ENCODE measurements around the gene CCDC80. TPM values are rescaled to one million over a fixed set of nuclear protein-coding genes. Genes with fewer than 3 reads are reported as not detected.

CCDC80 gene
- total RNA-seq, 3 donors from 2014 or later (not counting 1 experiment from before 2014, with no cell fraction given): 0.08 TPM; not detected in 2

DNA sequence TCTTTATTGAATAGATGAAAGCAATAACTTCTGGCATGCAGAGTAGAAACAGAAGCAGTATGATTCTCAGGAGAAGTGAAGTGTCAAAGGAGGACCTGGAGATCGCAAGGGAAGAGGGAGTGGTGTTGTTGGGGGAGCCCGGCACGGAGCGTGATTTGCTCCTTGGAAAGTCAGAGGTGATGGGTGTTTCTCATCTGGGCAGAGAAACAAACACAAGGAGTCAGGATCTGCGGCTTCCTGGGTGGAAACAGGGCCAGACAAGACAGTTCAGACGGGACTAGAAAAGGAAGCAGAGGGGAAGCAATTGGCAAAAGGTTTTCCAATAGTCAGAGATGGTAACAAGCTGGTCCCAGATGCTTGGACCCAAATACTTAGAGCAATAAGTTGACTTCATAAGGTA lies 34.4 kb upstream of the CCDC80 start:
- Mint-ChIP-seq H3K27ac (peak overlapping the region; percentile 88 to 97), H3K4me3 (no peak overlapping the region), H3K27me3 (ENCODE audit: low read depth in 2 of 2) (no peaks in the 10 kb centered on the region), H3K4me1 (peaks cover 65 to 76% of the 10 kb centered on the region in 2 donors), H3K36me3 (no peaks in the 10 kb centered on the region), H3K9me3 (no peaks in the 10 kb centered on the region)
- DNase-seq (no peak), ATAC-seq (no peak)
- WGBS (ENCODE audit: insufficient coverage): 83% methylated on average over 6 of the region's 6 CpGs
- no peak overlapping the region for H3K27ac ChIP-seq (ENCODE audit: low read length)
- no peak overlapping the region for H3K4me3 ChIP-seq (ENCODE audit: low read length)
- H3K27me3 ChIP-seq (ENCODE audit: control insufficient read depth, insufficient read depth, low read length): no peaks in the 10 kb centered on the region
- peaks cover 49% of the 10 kb centered on the region for H3K4me1 ChIP-seq (ENCODE audit: control insufficient read depth, insufficient read depth, low read length)
- no peaks in the 10 kb centered on the region for H3K9me3 ChIP-seq (ENCODE audit: control insufficient read depth, insufficient read depth, low read length)
- H3K36me3 ChIP-seq (ENCODE audit: control insufficient read depth, insufficient read depth, low read length): no peaks in the 10 kb centered on the region
- TF ChIP-seq, protein P1, sequence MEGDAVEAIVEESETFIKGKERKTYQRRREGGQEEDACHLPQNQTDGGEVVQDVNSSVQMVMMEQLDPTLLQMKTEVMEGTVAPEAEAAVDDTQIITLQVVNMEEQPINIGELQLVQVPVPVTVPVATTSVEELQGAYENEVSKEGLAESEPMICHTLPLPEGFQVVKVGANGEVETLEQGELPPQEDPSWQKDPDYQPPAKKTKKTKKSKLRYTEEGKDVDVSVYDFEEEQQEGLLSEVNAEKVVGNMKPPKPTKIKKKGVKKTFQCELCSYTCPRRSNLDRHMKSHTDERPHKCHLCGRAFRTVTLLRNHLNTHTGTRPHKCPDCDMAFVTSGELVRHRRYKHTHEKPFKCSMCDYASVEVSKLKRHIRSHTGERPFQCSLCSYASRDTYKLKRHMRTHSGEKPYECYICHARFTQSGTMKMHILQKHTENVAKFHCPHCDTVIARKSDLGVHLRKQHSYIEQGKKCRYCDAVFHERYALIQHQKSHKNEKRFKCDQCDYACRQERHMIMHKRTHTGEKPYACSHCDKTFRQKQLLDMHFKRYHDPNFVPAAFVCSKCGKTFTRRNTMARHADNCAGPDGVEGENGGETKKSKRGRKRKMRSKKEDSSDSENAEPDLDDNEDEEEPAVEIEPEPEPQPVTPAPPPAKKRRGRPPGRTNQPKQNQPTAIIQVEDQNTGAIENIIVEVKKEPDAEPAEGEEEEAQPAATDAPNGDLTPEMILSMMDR (IDR thresholded peaks at IDR 0.05): no peak
- intact Hi-C loops (cut with micrococcal nuclease): no loop called here

DNA sequence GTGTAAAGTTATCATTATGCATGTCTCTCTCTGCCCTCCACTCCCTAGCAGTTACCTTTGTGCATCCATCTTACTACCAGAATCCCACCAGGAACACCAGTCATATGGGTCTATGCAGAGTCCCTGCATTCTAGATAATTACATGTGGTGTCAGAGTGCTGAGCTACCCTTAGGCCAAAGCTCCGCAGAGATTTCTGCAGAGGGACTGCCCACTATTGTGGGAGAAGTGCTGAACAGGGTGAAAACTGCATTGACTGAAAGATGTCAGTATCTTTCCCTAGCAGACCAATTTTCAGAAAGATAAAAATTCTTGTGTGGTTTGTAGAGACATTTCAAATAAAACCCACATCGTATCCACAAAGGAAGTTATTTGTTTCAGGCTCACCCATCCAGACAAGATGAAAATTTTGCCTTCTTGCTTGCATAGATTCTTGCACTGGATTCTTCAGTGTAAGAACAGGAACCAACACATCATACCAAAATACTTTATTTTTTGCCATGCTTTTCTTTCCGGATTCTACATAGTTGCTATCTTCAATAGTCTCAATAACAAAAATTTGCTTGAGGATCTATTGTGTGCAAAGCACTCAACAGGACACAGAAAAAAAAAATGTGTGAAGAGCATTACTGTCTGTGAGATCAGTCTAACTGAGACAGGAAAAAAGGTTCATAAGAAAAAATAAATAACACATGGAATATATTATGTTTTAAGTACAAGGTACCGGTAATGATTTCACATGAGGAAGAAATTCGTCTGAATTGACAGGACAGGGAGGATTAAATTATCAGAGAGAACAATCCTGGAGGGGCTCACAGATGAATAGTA lies 32.0 kb upstream of the CCDC80 start:
- H3K4me1 Mint-ChIP-seq: peaks cover 77 to 84% of the 10 kb centered on the region in 2 donors
- Histone ChIP-seq H3K4me3 (ENCODE audit: low read length) (no peak overlapping the region), H3K4me1 (ENCODE audit: control insufficient read depth, insufficient read depth, low read length) (peaks cover 49% of the 10 kb centered on the region), H3K9me3 (ENCODE audit: control insufficient read depth, insufficient read depth, low read length) (no peaks in the 10 kb centered on the region), H3K36me3 (ENCODE audit: control insufficient read depth, insufficient read depth, low read length) (no peaks in the 10 kb centered on the region), H3K27ac (ENCODE audit: low read length) (peak overlapping the region; percentile 79), H3K27me3 (ENCODE audit: control insufficient read depth, insufficient read depth, low read length) (no peaks in the 10 kb centered on the region)
- H3K27ac Mint-ChIP-seq: peak overlapping the region; percentile 88 to 97
- no peaks in the 10 kb centered on the region for H3K36me3 Mint-ChIP-seq
- TF ChIP-seq, protein P1 (IDR thresholded peaks at IDR 0.05): no peak
- ATAC-seq (peak; percentile 19 to 60 (median 45)), DNase-seq (peak; percentile 18 to 28)
- WGBS (ENCODE audit: insufficient coverage): 10% methylated on average over 2 of the region's 5 CpGs
- H3K27me3 Mint-ChIP-seq (ENCODE audit: low read depth in 2 of 2): no peaks in the 10 kb centered on the region
- intact Hi-C loops (cut with micrococcal nuclease): loop anchor here (1.0 kb wide), 2 partner anchors 29 to 318 kb away; no protein-coding TSS in a partner anchor
- peak overlapping the region; percentile 89 for H3K4me3 Mint-ChIP-seq
- H3K9me3 Mint-ChIP-seq: no peaks in the 10 kb centered on the region

DNA sequence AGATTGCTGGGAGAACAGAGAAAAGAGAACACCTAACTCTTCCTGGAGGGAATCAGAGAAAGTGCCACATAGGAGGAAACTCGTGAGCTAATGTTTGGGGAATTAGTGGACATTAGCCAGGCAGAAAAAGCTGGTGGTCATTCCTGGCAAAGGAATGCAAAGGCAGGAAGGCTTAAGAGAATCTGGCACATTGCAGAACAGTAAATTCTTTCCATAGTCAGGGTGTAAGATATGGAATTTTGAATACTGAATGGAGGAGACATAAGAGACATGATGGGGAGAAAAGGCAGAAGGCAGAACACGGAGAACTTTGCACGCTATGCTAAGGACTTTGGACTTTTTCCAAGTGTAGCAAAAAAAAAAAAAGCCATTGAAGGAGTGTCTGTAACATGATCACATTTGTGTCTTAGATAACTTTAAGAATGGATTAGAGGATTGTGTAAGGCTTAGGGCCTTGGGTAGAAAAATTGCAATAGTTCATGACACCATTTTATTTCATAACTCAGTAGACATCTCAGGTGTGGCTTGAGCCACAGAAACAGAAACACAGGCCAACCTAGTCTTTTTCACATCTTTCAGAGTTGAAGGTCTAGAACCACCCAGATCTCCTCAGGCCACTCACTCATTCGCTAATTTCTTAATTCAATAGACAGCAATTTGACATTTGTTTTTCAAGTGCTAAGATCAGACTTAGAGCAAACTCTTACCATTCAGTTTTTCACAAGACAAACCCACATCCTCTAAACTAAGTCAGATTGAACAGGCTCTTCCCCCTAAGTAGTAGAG lies 31.2 kb upstream of the CCDC80 start:
- ATAC-seq (peak; percentile 64 to 87 (median 84)), DNase-seq (peak in 1 of 2 donors; percentile 57)
- peaks cover 0 to 3% of the 10 kb centered on the region in 2 donors for H3K27me3 Mint-ChIP-seq (ENCODE audit: low read depth in 2 of 2)
- 74% methylated on average over 4 of the region's 4 CpGs for WGBS (ENCODE audit: insufficient coverage)
- H3K4me3 Mint-ChIP-seq: peak overlapping the region; percentile 89
- H3K27ac ChIP-seq (ENCODE audit: low read length): peak overlapping the region; percentile 79
- no peaks in the 10 kb centered on the region for H3K36me3 Mint-ChIP-seq
- no peaks in the 10 kb centered on the region for H3K36me3 ChIP-seq (ENCODE audit: control insufficient read depth, insufficient read depth, low read length)
- H3K9me3 ChIP-seq (ENCODE audit: control insufficient read depth, insufficient read depth, low read length): no peaks in the 10 kb centered on the region
- H3K27me3 ChIP-seq (ENCODE audit: control insufficient read depth, insufficient read depth, low read length): no peaks in the 10 kb centered on the region
- H3K27ac Mint-ChIP-seq: peak overlapping the region; percentile 88 to 97
- no peaks in the 10 kb centered on the region for H3K9me3 Mint-ChIP-seq
- H3K4me1 ChIP-seq (ENCODE audit: control insufficient read depth, insufficient read depth, low read length): peaks cover 48% of the 10 kb centered on the region
- H3K4me1 Mint-ChIP-seq: peaks cover 82 to 86% of the 10 kb centered on the region in 2 donors
- TF ChIP-seq, protein P1 (IDR thresholded peaks at IDR 0.05): no peak
- no peak overlapping the region for H3K4me3 ChIP-seq (ENCODE audit: low read length)
- intact Hi-C loops (cut with micrococcal nuclease): loop anchor here (1.0 kb wide), 1 partner anchor 28 kb away; no protein-coding TSS in a partner anchor

All from natural killer cell (primary cell).